C4-2B (cell line): ENCODE results near the gene U2SURP.

Experiments used
- CTCF ChIP-seq: fragments of 450-650 bp; conservative IDR thresholded peaks from 2 replicates; pipeline ENCODE4 v1.5.1; 2017; ENCODE audit warnings: mild to moderate bottlenecking
- ZFX ChIP-seq: fragments of 450-650 bp; IDR thresholded peaks from 2 replicates; pipeline ENCODE4 v1.6.1; 2017

- no peak for TF ChIP-seq CTCF
- no peak for TF ChIP-seq ZFX
Observed at GRCh38 chr3:143109861-143110260, 108.5 kb downstream of the U2SURP start.
